Ascending aorta (tissue), 2 donors: ENCODE measurements around the gene AVPI1. TPM values are rescaled to one million over a fixed set of nuclear protein-coding genes. Genes with fewer than 3 reads are reported as not detected.
A peak's percentile ranks its signal among the peaks of the same experiment; 100 is the strongest.

Source experiments
- DNase-seq, 2 donors: peaks; one replicate each; pipeline ENCODE4 v3.0.0-alpha.2; 2019; ENCODE audit warnings: low spot score in 2 of 2
- H3K27ac ChIP-seq, 2 donors: fragments of 200-600 bp; sonication (generic); one replicate each; pipeline ENCODE4 v1.5.1; 2016 to 2017; ENCODE audit warnings: mild to moderate bottlenecking in 1 of 2
- H3K27me3 ChIP-seq: fragments of 200-600 bp; sonication (generic); one replicate; pipeline ENCODE4 v1.5.1; 2017
- H3K36me3 ChIP-seq, 2 donors: fragments of 200-600 bp; sonication (generic); one replicate each; pipeline ENCODE4 v1.5.1; 2016
- H3K4me1 ChIP-seq, 2 donors: fragments of 200-600 bp; sonication (generic); one replicate each; pipeline ENCODE4 v1.5.1; 2016 to 2017; ENCODE audit warnings: mild to moderate bottlenecking in 1 of 2
- H3K4me3 ChIP-seq, 2 donors: fragments of 200-600 bp; sonication (generic); one replicate each; pipeline ENCODE4 v1.5.1; 2016 to 2017; ENCODE audit warnings: mild to moderate bottlenecking in 1 of 2
- H3K9me3 ChIP-seq, 2 donors: fragments of 200-600 bp; sonication (generic); one replicate each; pipeline ENCODE4 v1.5.1; 2016
- intact Hi-C: fragments of 100-400 bp; cut with DNase I; formaldehyde crosslinking; loops from one replicate; pipeline ENCODE4 v1.15.1; 2023
- total RNA-seq: library from RNA; depleted of rRNA; stranded (reverse); fragments of >200 nt; gene quantifications from one replicate; pipeline ENCODE4 v1.1.0, GENCODE V29; 2016
- TF ChIP-seq, protein P1 (sequence below), 3 experiments: fragments of 200-600 bp in 2 of 3; fragments of 450-650 bp in 1 of 3; sonication (generic) in 2 of 3; IDR thresholded peaks; one replicate each; pipeline ENCODE4 v1.5.1; 2016 to 2019; ENCODE audit warnings: antibody characterized with exemption in 3 of 3, mild to moderate bottlenecking in 1 of 3, moderate library complexity in 1 of 3

Gene AVPI1
- total RNA-seq, 1 donor from 2014 or later = 23.7 TPM

DNA sequence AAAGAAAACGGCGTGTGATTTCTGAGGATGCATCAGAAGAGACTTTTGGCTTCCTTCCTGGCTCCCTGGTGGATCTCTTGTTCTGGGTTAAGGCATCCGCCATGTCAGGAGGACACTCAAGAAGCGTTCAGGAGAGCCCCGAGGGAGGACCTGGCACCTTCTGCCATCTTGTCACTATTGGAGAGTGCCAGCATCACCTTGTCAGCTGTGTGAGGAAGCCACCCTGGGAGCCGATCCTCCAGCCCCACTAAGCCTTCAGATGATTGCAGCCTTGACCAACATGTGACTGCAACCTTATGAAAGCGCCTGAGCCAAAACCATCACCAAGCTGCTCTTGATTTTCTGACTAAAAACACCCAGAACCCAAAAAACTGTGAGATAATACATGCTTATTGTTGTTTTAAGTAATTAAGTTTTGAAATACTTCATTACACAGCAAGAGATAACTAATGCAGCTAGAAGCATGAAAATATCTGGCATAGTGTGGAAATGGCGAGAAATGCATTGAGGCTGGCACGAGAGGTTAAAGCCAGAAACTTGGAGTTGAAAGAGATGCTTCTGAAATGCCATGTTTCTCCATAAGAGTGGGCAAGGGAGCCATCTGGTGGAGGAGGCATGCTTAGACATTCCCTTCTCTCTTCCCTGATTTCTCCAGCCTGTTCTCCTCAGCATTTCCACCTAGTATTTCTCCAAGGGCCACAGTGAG is 44.5 kb upstream of the AVPI1 start:
- H3K4me1 ChIP-seq = peaks cover 2 to 7% of the 10 kb centered on the region in 2 donors
- peak in 1 of 2 donors; percentile 87 for DNase-seq
- H3K9me3 ChIP-seq = no peaks in the 10 kb centered on the region
- H3K36me3 ChIP-seq = no peaks in the 10 kb centered on the region
- TF ChIP-seq, protein P1, sequence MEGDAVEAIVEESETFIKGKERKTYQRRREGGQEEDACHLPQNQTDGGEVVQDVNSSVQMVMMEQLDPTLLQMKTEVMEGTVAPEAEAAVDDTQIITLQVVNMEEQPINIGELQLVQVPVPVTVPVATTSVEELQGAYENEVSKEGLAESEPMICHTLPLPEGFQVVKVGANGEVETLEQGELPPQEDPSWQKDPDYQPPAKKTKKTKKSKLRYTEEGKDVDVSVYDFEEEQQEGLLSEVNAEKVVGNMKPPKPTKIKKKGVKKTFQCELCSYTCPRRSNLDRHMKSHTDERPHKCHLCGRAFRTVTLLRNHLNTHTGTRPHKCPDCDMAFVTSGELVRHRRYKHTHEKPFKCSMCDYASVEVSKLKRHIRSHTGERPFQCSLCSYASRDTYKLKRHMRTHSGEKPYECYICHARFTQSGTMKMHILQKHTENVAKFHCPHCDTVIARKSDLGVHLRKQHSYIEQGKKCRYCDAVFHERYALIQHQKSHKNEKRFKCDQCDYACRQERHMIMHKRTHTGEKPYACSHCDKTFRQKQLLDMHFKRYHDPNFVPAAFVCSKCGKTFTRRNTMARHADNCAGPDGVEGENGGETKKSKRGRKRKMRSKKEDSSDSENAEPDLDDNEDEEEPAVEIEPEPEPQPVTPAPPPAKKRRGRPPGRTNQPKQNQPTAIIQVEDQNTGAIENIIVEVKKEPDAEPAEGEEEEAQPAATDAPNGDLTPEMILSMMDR (IDR thresholded peaks at IDR 0.05) = peak; percentile 75 to 81 (median 81)
- no peak overlapping the region for H3K4me3 ChIP-seq
- no peak overlapping the region for H3K27ac ChIP-seq
- intact Hi-C loops = loop anchor here (1.0 to 10.0 kb wide), 4 partner anchors 22 to 307 kb away; partner anchors contain the start of gene PGAM1
- H3K27me3 ChIP-seq = no peaks in the 10 kb centered on the region

DNA sequence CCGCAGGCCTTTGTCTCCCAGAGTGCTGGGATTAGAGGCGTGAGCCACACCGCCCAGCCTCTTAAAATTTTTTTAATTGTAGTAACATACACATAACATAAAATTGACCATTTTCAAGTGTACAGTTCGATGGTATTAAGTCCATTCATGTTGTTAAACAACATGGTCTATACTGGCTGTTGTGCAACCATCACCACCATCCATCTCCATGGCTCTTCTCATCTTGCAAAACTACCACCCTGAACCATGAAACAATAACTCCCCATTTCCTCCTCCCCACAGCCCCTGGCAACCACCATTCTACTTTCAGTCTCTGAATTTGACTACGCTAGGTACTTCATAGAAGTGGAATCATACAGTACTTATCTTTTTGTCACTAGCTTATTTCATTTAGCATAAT is 42.0 kb upstream of the AVPI1 start:
- TF ChIP-seq, protein P1 (IDR thresholded peaks at IDR 0.05) = no peak
- Histone ChIP-seq H3K4me3 (no peak overlapping the region), H3K9me3 (no peaks in the 10 kb centered on the region), H3K36me3 (no peaks in the 10 kb centered on the region), H3K27ac (no peak overlapping the region), H3K4me1 (peaks cover 2 to 16% of the 10 kb centered on the region in 2 donors), H3K27me3 (no peaks in the 10 kb centered on the region)
- no peak for DNase-seq
- intact Hi-C loops = no loop called here

DNA sequence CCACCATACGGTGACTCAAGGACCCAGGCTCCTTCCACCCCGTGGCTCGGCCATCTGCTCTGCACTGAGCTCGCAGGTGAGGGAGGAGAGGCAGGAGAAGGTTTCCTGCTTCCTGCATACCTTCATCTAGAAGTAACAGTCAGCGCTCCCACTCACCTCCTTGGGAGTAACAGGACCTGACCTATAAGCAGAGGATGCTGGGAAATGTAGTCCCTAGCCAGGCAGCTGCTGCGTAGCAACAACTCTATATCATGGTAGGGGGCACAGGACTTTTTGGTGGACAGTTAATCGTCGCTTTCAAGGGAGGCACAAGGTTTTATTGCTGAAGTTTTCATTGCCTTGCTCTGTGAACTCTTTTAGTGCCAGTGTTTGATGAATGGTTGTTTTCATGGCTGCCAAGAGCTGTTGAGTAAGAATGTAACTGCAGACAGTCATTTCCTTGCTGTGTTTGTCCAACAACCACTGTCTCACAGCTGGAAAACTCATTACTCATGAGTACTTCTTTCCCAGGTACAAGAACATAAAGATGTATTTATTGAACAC is 39.7 kb upstream of the AVPI1 start:
- DNase-seq = no peak
- peaks cover under 1 to 2% of the 10 kb centered on the region in 2 donors for H3K36me3 ChIP-seq
- H3K27ac ChIP-seq = peak overlapping the region; percentile 79 to 86
- TF ChIP-seq, protein P1 (IDR thresholded peaks at IDR 0.05) = no peak
- intact Hi-C loops = loop anchor here (1.0 kb wide), 1 partner anchor 12 kb away; no protein-coding TSS in a partner anchor
- H3K4me1 ChIP-seq = peaks cover 0 to 16% of the 10 kb centered on the region in 2 donors
- no peaks in the 10 kb centered on the region for H3K9me3 ChIP-seq
- peak overlapping the region; percentile 32 to 38 for H3K4me3 ChIP-seq
- H3K27me3 ChIP-seq = no peaks in the 10 kb centered on the region

DNA sequence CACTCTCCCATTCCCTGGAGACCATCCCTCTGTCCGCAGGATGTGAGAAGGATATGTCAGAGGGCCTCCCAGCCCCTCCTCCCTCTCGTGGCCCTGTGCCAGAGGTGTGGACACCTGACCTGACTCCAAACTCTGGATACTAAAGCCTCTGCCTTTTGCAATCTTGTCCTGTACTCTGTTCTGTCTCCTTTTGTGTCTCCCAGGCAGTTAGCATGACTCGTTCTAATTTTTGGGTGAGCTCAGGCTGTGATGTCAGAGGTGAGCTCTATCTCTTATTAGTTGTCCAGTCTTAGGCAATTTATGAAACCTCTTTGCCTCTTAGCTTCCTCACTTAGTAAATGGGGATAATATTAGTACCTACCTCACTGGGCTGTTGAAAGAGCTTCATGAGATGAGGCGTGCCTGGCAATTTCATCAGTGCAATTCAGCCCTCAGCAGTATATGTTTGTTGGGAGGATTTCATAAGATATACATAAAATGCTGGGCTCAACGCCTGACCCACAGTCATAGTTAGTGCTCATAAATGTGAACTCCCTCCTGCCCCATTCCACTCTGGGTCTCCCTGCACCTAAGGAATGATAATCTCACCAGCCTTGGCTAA is 37.4 kb upstream of the AVPI1 start:
- H3K27ac ChIP-seq = peak overlapping the region in 1 of 2 donors; percentile 37
- intact Hi-C loops = no loop called here
- peaks cover 0 to 17% of the 10 kb centered on the region in 2 donors for H3K4me1 ChIP-seq
- H3K4me3 ChIP-seq = no peak overlapping the region
- H3K9me3 ChIP-seq = no peaks in the 10 kb centered on the region
- TF ChIP-seq, protein P1 (IDR thresholded peaks at IDR 0.05) = no peak
- no peak for DNase-seq
- peaks cover 3 to 10% of the 10 kb centered on the region in 2 donors for H3K36me3 ChIP-seq
- H3K27me3 ChIP-seq = no peaks in the 10 kb centered on the region

DNA sequence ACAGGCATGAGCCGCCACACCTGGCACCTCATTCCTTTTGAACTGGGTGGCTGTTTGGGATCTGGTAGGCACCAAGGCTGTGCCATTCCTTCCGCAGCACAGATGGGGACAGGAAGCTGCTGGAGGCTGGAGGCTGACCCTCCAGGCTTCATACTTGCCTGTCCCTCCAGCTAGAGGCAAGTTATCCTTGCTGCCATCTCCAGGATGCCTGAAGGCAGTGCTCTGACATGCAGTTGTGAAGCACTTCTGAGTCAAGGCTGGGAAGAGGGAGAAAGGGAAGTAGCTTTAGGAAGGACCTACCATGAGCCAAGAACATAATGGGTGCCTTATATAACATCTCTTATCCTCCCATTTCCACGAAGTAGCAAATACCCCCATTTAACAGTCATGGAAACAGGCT is 36.0 kb upstream of the AVPI1 start:
- H3K9me3 ChIP-seq = no peaks in the 10 kb centered on the region
- H3K27ac ChIP-seq = peak overlapping the region; percentile 8 to 57
- H3K4me1 ChIP-seq = peaks cover 11 to 31% of the 10 kb centered on the region in 2 donors
- peaks cover 3 to 23% of the 10 kb centered on the region in 2 donors for H3K36me3 ChIP-seq
- DNase-seq = no peak
- intact Hi-C loops = no loop called here
- TF ChIP-seq, protein P1 (IDR thresholded peaks at IDR 0.05) = no peak
- no peaks in the 10 kb centered on the region for H3K27me3 ChIP-seq
- H3K4me3 ChIP-seq = no peak overlapping the region
